Measurements from ENCODE around the gene MACROH2A2. TPM values are rescaled to one million over a fixed set of nuclear protein-coding genes. Genes with fewer than 3 reads are reported as not detected.

The MACROH2A2 gene
- total and polyA plus RNA-seq, 3 donors from 2014 or later: 31.0 to 72.3 (median 69.6) TPM

GRCh38 chr10:70144372-70145110, 91.9 kb downstream of the MACROH2A2 start:
- Histone ChIP-seq H3K4me1 (peaks cover 16% of the 10 kb centered on the region), H3K36me3 (ENCODE audit: low read depth, missing control alignments) (no peaks in the 10 kb centered on the region), H3K9me3 (no peaks in the 10 kb centered on the region), H3K27ac (no peak overlapping the region), H3K27me3 (no peaks in the 10 kb centered on the region), H3K4me3 (peak overlapping the region in 1 of 2 donors; percentile 75)
- 66 to 78% methylated on average over 17 to 18 of the region's 18 CpGs for WGBS, 2 donors
- no peak for DNase-seq
- intact Hi-C loops (cut with DNase I; ENCODE audit: low total_unique reads): no loop called here
- TF ChIP-seq CTCF (IDR thresholded peaks at IDR 0.05) (no peak), POLR2A (IDR thresholded peaks at IDR 0.05) (no peak)

- intact Hi-C loops (cut with DNase I; ENCODE audit: low total_unique reads): no loop called here
- no peak for TF ChIP-seq CTCF (IDR thresholded peaks at IDR 0.05)
- no peak for TF ChIP-seq POLR2A (IDR thresholded peaks at IDR 0.05)
- peak overlapping the region; percentile 75 to 79 for H3K4me3 ChIP-seq
- H3K27ac ChIP-seq: peak overlapping the region; percentile 87 to 95
- WGBS, 2 donors: 6 to 21% methylated on average over 12 of the region's 28 CpGs
- H3K4me1 ChIP-seq: peaks cover 16% of the 10 kb centered on the region
- no peaks in the 10 kb centered on the region for H3K9me3 ChIP-seq
- DNase-seq: no peak
- H3K27me3 ChIP-seq: no peaks in the 10 kb centered on the region
- no peaks in the 10 kb centered on the region for H3K36me3 ChIP-seq (ENCODE audit: low read depth, missing control alignments)
Observed at GRCh38 chr10:70145166-70145665, 92.6 kb downstream of the MACROH2A2 start.

DNA sequence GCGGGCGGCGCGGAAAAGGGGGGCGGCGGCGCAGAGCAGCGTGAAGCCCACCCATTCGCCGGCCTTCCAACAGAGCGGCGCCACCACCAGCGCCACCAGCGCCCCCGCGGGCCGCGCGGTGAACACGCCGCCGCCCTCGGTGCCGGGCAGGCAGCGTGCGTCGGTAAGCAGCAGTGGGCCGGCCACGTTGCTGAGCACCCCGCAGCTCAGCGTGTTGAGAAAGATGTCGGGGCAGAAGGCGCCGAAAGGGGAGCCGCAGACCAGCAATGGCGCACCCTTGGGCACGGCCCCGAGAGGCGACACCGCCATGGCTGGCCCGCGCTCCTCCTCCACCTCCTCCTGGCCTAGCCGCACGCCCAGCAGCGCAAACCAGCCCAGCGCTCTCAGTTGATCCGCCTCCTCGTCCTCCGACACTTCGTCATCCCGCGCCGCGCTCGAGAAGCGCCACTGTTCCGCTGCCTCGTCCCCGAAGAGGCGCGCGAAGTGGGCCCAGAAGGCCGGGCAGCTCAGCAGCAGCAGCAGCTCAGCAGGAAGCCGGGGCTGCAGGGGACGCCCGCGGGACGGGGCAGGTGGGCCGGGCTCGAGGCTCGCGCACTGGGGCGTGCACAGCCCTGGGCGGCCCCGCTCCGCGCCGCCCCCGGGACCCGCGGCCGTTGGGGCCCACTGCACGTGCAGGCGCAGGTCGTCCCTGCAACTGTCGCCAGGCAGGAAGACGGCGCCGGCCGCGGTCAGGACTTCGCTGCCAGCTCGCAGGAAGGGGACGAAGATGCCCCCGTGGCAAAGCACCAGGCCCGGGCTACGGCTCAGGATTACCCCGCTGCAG, 93.2 kb downstream of the MACROH2A2 start:
- no peaks in the 10 kb centered on the region for H3K36me3 ChIP-seq (ENCODE audit: low read depth, missing control alignments)
- peaks cover 16% of the 10 kb centered on the region for H3K4me1 ChIP-seq
- TF ChIP-seq POLR2A (IDR thresholded peaks at IDR 0.05) (no peak), CTCF (IDR thresholded peaks at IDR 0.05) (peak; percentile 40 to 61 (median 49))
- peak overlapping the region; percentile 87 to 95 for H3K27ac ChIP-seq
- H3K9me3 ChIP-seq: no peaks in the 10 kb centered on the region
- peak overlapping the region; percentile 75 to 79 for H3K4me3 ChIP-seq
- peak; percentile 56 for DNase-seq
- no peaks in the 10 kb centered on the region for H3K27me3 ChIP-seq
- intact Hi-C loops (cut with DNase I; ENCODE audit: low total_unique reads): no loop called here
- 0% methylated on average over 4 to 45 of the region's 98 CpGs for WGBS, 2 donors

GRCh38 chr10:70146489-70147258, 94.0 kb downstream of the MACROH2A2 start, which contains the start of gene TYSND1:
Gene TYSND1, minus strand, starts transcription at chr10:70146700. Its CDS starts 114 bp downstream, at chr10:70146586.
- Histone ChIP-seq H3K4me3 (peak within 1 kb of the TSS; percentile 75 to 79), H3K36me3 (ENCODE audit: low read depth, missing control alignments) (no peaks in the 10 kb centered on the region), H3K9me3 (no peaks in the 10 kb centered on the region), H3K4me1 (peaks cover 16% of the 10 kb centered on the region), H3K27ac (peak within 1 kb of the TSS; percentile 87 to 95), H3K27me3 (no peaks in the 10 kb centered on the region)
- TF ChIP-seq CTCF (IDR thresholded peaks at IDR 0.05) (peak; percentile 30 to 78 (median 43)), POLR2A (IDR thresholded peaks at IDR 0.05) (peak; percentile 76)
- 0 to 1% methylated on average over 27 to 39 of the region's 39 CpGs for WGBS, 2 donors
- peak; percentile 99 for DNase-seq
- intact Hi-C loops (cut with DNase I; ENCODE audit: low total_unique reads): no loop called here

Data from testis (tissue), 3 donors.